ENCODE measurements around the gene DNAJC22. TPM values are rescaled to one million over a fixed set of nuclear protein-coding genes. Genes with fewer than 3 reads are reported as not detected.

DNAJC22 gene
- total RNA-seq, 4 donors from 2014 or later: 0.17 to 0.34 (median 0.26) TPM; not detected in 1

GRCh38 chr12:49357103-49357678 lies 10.5 kb downstream of the DNAJC22 start:
- H3K27ac ChIP-seq (replicated peaks in 1 of 4): no peak overlapping the region
- TF ChIP-seq POLR2AphosphoS5 (IDR thresholded peaks at IDR 0.05) (no peak), EP300 (IDR thresholded peaks at IDR 0.05) (no peak), POLR2A (IDR thresholded peaks at IDR 0.05; ENCODE audit: low read depth) (no peak)
- TF ChIP-seq, protein P1, sequence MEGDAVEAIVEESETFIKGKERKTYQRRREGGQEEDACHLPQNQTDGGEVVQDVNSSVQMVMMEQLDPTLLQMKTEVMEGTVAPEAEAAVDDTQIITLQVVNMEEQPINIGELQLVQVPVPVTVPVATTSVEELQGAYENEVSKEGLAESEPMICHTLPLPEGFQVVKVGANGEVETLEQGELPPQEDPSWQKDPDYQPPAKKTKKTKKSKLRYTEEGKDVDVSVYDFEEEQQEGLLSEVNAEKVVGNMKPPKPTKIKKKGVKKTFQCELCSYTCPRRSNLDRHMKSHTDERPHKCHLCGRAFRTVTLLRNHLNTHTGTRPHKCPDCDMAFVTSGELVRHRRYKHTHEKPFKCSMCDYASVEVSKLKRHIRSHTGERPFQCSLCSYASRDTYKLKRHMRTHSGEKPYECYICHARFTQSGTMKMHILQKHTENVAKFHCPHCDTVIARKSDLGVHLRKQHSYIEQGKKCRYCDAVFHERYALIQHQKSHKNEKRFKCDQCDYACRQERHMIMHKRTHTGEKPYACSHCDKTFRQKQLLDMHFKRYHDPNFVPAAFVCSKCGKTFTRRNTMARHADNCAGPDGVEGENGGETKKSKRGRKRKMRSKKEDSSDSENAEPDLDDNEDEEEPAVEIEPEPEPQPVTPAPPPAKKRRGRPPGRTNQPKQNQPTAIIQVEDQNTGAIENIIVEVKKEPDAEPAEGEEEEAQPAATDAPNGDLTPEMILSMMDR (IDR thresholded peaks at IDR 0.05): peak in 2 of 3 experiments; percentile 36 to 38
- peaks cover 0 to 7% (median 4%) of the 10 kb centered on the region in 4 donors for H3K4me1 ChIP-seq
- no peaks in the 10 kb centered on the region for H3K9me3 ChIP-seq
- no peaks in the 10 kb centered on the region for H3K36me3 ChIP-seq
- no peak for DNase-seq (ENCODE audit: extremely low spot score)
- intact Hi-C loops (cut with DNase I): loop anchor here (2.0 kb wide), 1 partner anchor 224 kb away; no protein-coding TSS in a partner anchor
- peaks cover 0 to 45% (median 4%) of the 10 kb centered on the region in 4 donors for H3K27me3 ChIP-seq
- WGBS: 13% methylated on average over 3 of the region's 3 CpGs
- no peak overlapping the region for H3K4me3 ChIP-seq

DNA sequence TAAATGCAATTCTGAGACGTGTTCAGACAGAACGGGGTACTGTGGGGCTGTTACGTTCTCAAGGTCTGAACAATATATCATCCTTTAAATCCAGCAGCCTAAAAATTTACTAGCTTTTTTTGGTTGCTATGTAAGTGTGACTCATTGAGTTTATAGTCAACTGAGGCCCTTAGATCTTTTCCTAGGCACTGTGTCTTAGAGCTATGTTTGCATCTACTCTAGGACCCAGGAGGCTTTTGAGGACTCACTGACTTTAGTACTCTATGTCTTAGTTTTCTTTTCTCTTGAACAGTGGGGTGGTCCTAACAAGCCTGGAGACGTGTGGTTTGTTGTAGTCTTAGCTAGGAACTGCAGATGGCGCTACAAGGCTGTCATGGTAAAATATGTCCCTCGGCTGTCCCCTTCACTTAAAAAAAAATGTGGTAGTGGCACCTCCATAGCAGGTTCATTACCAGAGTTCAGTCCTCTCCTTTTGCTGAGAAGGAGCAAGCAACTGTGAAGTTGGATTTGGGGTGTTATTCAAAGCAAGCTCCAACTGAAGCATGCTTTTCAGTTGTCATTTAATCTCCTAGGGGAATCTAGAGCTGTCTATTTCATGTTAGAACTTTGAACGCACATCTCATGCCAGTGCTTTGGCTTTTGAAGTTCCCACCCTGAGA lies 11.9 kb downstream of the DNAJC22 start:
- Histone ChIP-seq H3K36me3 (no peaks in the 10 kb centered on the region), H3K4me1 (peaks cover 0 to 7% (median 4%) of the 10 kb centered on the region in 4 donors), H3K9me3 (no peaks in the 10 kb centered on the region), H3K27me3 (peaks cover 0 to 31% (median 2%) of the 10 kb centered on the region in 4 donors), H3K27ac (replicated peaks in 1 of 4) (no peak overlapping the region), H3K4me3 (no peak overlapping the region)
- WGBS: 31% methylated on average over 7 of the region's 7 CpGs
- peak; percentile 37 for DNase-seq (ENCODE audit: extremely low spot score)
- TF ChIP-seq, protein P1 (IDR thresholded peaks at IDR 0.05): peak; percentile 71 to 83 (median 82)
- no peak for TF ChIP-seq EP300 (IDR thresholded peaks at IDR 0.05)
- no peak for TF ChIP-seq POLR2AphosphoS5 (IDR thresholded peaks at IDR 0.05)
- intact Hi-C loops (cut with DNase I): loop anchor here (2.0 kb wide), 1 partner anchor 156 kb away; no protein-coding TSS in a partner anchor

- DNase-seq (ENCODE audit: extremely low spot score): no peak
- Histone ChIP-seq H3K27me3 (peaks cover 0 to 23% (median 2%) of the 10 kb centered on the region in 4 donors), H3K9me3 (no peaks in the 10 kb centered on the region), H3K4me3 (no peak overlapping the region), H3K27ac (replicated peaks in 1 of 4) (no peak overlapping the region), H3K36me3 (no peaks in the 10 kb centered on the region), H3K4me1 (peaks cover 0 to 7% (median 4%) of the 10 kb centered on the region in 4 donors)
- 80% methylated on average over 7 of the region's 7 CpGs for WGBS
- intact Hi-C loops (cut with DNase I): loop anchor here (2.0 to 10.0 kb wide), 2 partner anchors 155 to 265 kb away; partner anchors contain the start of gene PRPF40B
- TF ChIP-seq, protein P1 (IDR thresholded peaks at IDR 0.05): no peak
- TF ChIP-seq POLR2AphosphoS5 (IDR thresholded peaks at IDR 0.05) (no peak), EP300 (IDR thresholded peaks at IDR 0.05) (no peak), POLR2A (IDR thresholded peaks at IDR 0.05; ENCODE audit: low read depth) (no peak)
Observed at GRCh38 chr12:49359671-49360070, 13.0 kb downstream of the DNAJC22 start.

- Histone ChIP-seq H3K4me1 (peaks cover 5 to 16% (median 11%) of the 10 kb centered on the region in 4 donors), H3K4me3 (no peak overlapping the region), H3K27ac (replicated peaks in 1 of 4) (no peak overlapping the region), H3K27me3 (peaks cover 0 to 14% (median 2%) of the 10 kb centered on the region in 4 donors), H3K9me3 (no peaks in the 10 kb centered on the region), H3K36me3 (no peaks in the 10 kb centered on the region)
- TF ChIP-seq EP300 (IDR thresholded peaks at IDR 0.05): no peak
- 100% methylated on average over 1 of the region's 1 CpG for WGBS
- DNase-seq (ENCODE audit: extremely low spot score): no peak
- intact Hi-C loops (cut with DNase I): loop anchor here (10.0 kb wide), 1 partner anchor 263 kb away; the partner anchor contains the start of gene PRPF40B
Observed at GRCh38 chr12:49362077-49362476, 15.4 kb downstream of the DNAJC22 start.

- DNase-seq (ENCODE audit: extremely low spot score): no peak
- TF ChIP-seq, protein P1 (IDR thresholded peaks at IDR 0.05): no peak
- TF ChIP-seq POLR2A (IDR thresholded peaks at IDR 0.05; ENCODE audit: low read depth) (no peak), POLR2AphosphoS5 (IDR thresholded peaks at IDR 0.05) (no peak), EP300 (IDR thresholded peaks at IDR 0.05) (no peak)
- peaks cover 0 to 7% (median 0%) of the 10 kb centered on the region in 4 donors for H3K27me3 ChIP-seq
- intact Hi-C loops (cut with DNase I): loop anchor here (10.0 kb wide), 1 partner anchor 260 kb away; the partner anchor contains the start of gene PRPF40B
- 63% methylated on average over 1 of the region's 1 CpG for WGBS
- no peaks in the 10 kb centered on the region for H3K36me3 ChIP-seq
- H3K4me1 ChIP-seq: peaks cover 27 to 32% (median 28%) of the 10 kb centered on the region in 4 donors
- no peak overlapping the region for H3K4me3 ChIP-seq
- no peak overlapping the region for H3K27ac ChIP-seq (replicated peaks in 1 of 4)
- no peaks in the 10 kb centered on the region for H3K9me3 ChIP-seq
Observed at GRCh38 chr12:49364989-49365388, 18.3 kb downstream of the DNAJC22 start.
